ENCODE measurements around the gene LYG2.

LYG2 gene

GRCh38 chr2:99260184-99260583 lies 4.7 kb upstream of the LYG2 start:
- H3K36me3 ChIP-seq (ENCODE audit: control insufficient read depth, insufficient read depth, low read length), result no peaks in the 10 kb centered on the region
- no peak overlapping the region for H3K4me3 ChIP-seq (ENCODE audit: low read depth, low read length)
- no peaks in the 10 kb centered on the region for H3K9me3 ChIP-seq (ENCODE audit: control insufficient read depth, low read length)
- H3K27me3 ChIP-seq (ENCODE audit: control insufficient read depth, insufficient read depth, low read length), result no peaks in the 10 kb centered on the region
- no peak overlapping the region for H2AFZ ChIP-seq
- H3K27ac ChIP-seq, result no peak overlapping the region
- H3K79me2 ChIP-seq, result no peaks in the 10 kb centered on the region
- TF ChIP-seq CTCF (IDR thresholded peaks at IDR 0.05), result no peak
- H3K4me2 ChIP-seq (ENCODE audit: low read length), result no peak overlapping the region
- no peaks in the 10 kb centered on the region for H3K4me1 ChIP-seq
- no peak overlapping the region for H3K9ac ChIP-seq

GRCh38 chr2:99259465-99259864 lies 4.0 kb upstream of the LYG2 start:
- Histone ChIP-seq H3K9me3 (ENCODE audit: control insufficient read depth, low read length) (no peaks in the 10 kb centered on the region), H3K4me1 (no peaks in the 10 kb centered on the region), H3K4me2 (ENCODE audit: low read length) (no peak overlapping the region), H3K79me2 (no peaks in the 10 kb centered on the region), H3K9ac (no peak overlapping the region), H2AFZ (no peak overlapping the region), H3K27me3 (ENCODE audit: control insufficient read depth, insufficient read depth, low read length) (no peaks in the 10 kb centered on the region), H3K4me3 (ENCODE audit: low read depth, low read length) (no peak overlapping the region), H3K36me3 (ENCODE audit: control insufficient read depth, insufficient read depth, low read length) (no peaks in the 10 kb centered on the region), H3K27ac (no peak overlapping the region)
- TF ChIP-seq CTCF (IDR thresholded peaks at IDR 0.05), result no peak

GRCh38 chr2:99256677-99257076 lies 1.2 kb upstream of the LYG2 start:
- Histone ChIP-seq H2AFZ (no peak overlapping the region), H3K4me2 (ENCODE audit: low read length) (no peak overlapping the region), H3K4me1 (no peaks in the 10 kb centered on the region), H3K36me3 (ENCODE audit: control insufficient read depth, insufficient read depth, low read length) (no peaks in the 10 kb centered on the region), H3K27me3 (ENCODE audit: control insufficient read depth, insufficient read depth, low read length) (no peaks in the 10 kb centered on the region), H3K9me3 (ENCODE audit: control insufficient read depth, low read length) (no peaks in the 10 kb centered on the region), H3K9ac (no peak overlapping the region), H3K27ac (no peak overlapping the region), H3K4me3 (ENCODE audit: low read depth, low read length) (no peak overlapping the region), H3K79me2 (no peaks in the 10 kb centered on the region)
- no peak for TF ChIP-seq CTCF (IDR thresholded peaks at IDR 0.05)

GRCh38 chr2:99249951-99250350 lies 5.5 kb downstream of the LYG2 start:
- Histone ChIP-seq H3K9me3 (ENCODE audit: control insufficient read depth, low read length) (no peaks in the 10 kb centered on the region), H3K36me3 (ENCODE audit: control insufficient read depth, insufficient read depth, low read length) (no peaks in the 10 kb centered on the region), H3K27me3 (ENCODE audit: control insufficient read depth, insufficient read depth, low read length) (no peaks in the 10 kb centered on the region), H3K27ac (no peak overlapping the region), H3K79me2 (no peaks in the 10 kb centered on the region), H3K4me3 (ENCODE audit: low read depth, low read length) (no peak overlapping the region), H3K4me2 (ENCODE audit: low read length) (no peak overlapping the region), H3K9ac (no peak overlapping the region), H2AFZ (no peak overlapping the region), H3K4me1 (no peaks in the 10 kb centered on the region)
- TF ChIP-seq CTCF (IDR thresholded peaks at IDR 0.05), result no peak

- Histone ChIP-seq H3K4me3 (ENCODE audit: low read depth, low read length) (no peak overlapping the region), H3K4me1 (no peaks in the 10 kb centered on the region)
Observed at GRCh38 chr2:99242151-99242550, 13.3 kb downstream of the LYG2 start.

More at GRCh38 chr2:99242151-99242550, 13.3 kb downstream of the LYG2 start:
- no peaks in the 10 kb centered on the region for H3K27me3 ChIP-seq (ENCODE audit: control insufficient read depth, insufficient read depth, low read length)
- H3K9ac ChIP-seq, result no peak overlapping the region
- no peak overlapping the region for H2AFZ ChIP-seq
- no peaks in the 10 kb centered on the region for H3K9me3 ChIP-seq (ENCODE audit: control insufficient read depth, low read length)
- TF ChIP-seq CTCF (IDR thresholded peaks at IDR 0.05), result no peak
- H3K36me3 ChIP-seq (ENCODE audit: control insufficient read depth, insufficient read depth, low read length), result no peaks in the 10 kb centered on the region
- H3K4me2 ChIP-seq (ENCODE audit: low read length), result no peak overlapping the region
- H3K27ac ChIP-seq, result no peak overlapping the region
- no peaks in the 10 kb centered on the region for H3K79me2 ChIP-seq
